H9 (cell line): ENCODE results near the gene MAP3K12. TPM values are rescaled to one million over a fixed set of nuclear protein-coding genes. Genes with fewer than 3 reads are reported as not detected.
A peak's percentile ranks its signal among the peaks of the same experiment; 100 is the strongest.
"Not testable (repeated sequence)": the region's sequence is repeated elsewhere in the genome, so short reads cannot be mapped to it uniquely, and the experiment has no call there.

Experiments
- DNase-seq: peaks from one replicate; pipeline ENCODE4 v3.0.0-alpha.2; 2017
- H2AFZ ChIP-seq: one replicate; pipeline ENCODE4 v1.6.1; 2013; ENCODE audit warnings: mild to moderate bottlenecking, low read length, control low read depth, moderate library complexity
- H2AK5ac ChIP-seq: 2 replicates; pipeline ENCODE4 v1.6.1; 2013; ENCODE audit warnings: low read length, control low read depth, mixed read lengths; ENCODE audit not compliant: insufficient read length
- H2BK120ac ChIP-seq: one replicate; pipeline ENCODE4 v1.6.1; 2013; ENCODE audit warnings: low read depth, mild to moderate bottlenecking, low read length, control low read depth, inconsistent platforms; ENCODE audit not compliant: poor library complexity, severe bottlenecking
- H2BK12ac ChIP-seq: 2 replicates; pipeline ENCODE4 v1.6.1; 2013; ENCODE audit warnings: low read length, control low read depth, mixed read lengths, low read depth; ENCODE audit not compliant: insufficient read length
- H2BK15ac ChIP-seq: 2 replicates; pipeline ENCODE4 v1.6.1; 2013; ENCODE audit warnings: low read depth, low read length, control low read depth
- H2BK20ac ChIP-seq: one replicate; pipeline ENCODE4 v1.6.1; 2013; ENCODE audit warnings: low read depth, mild to moderate bottlenecking, low read length, control low read depth, inconsistent platforms; ENCODE audit not compliant: poor library complexity, severe bottlenecking
- H2BK5ac ChIP-seq: 2 replicates; pipeline ENCODE4 v1.6.1; 2013; ENCODE audit warnings: low read length, control low read depth, mixed read lengths; ENCODE audit not compliant: insufficient read length
- H3K14ac ChIP-seq: 2 replicates; pipeline ENCODE4 v1.6.1; 2013; ENCODE audit warnings: low read length, control low read depth; ENCODE audit not compliant: insufficient read depth
- H3K18ac ChIP-seq: 2 replicates; pipeline ENCODE4 v1.6.1; 2013; ENCODE audit warnings: low read depth, mild to moderate bottlenecking, mixed read lengths, low read length, control low read depth; ENCODE audit not compliant: insufficient read length
- H3K23ac ChIP-seq: 2 replicates; pipeline ENCODE4 v1.6.1; 2013; ENCODE audit warnings: low read length, control low read depth, mixed read lengths, low read depth; ENCODE audit not compliant: insufficient read length
- H3K23me2 ChIP-seq: 2 replicates; pipeline ENCODE4 v1.6.1; 2013; ENCODE audit warnings: low read depth, mild to moderate bottlenecking, mixed read lengths, low read length, control low read depth; ENCODE audit not compliant: insufficient read length, poor library complexity, severe bottlenecking
- H3K27ac ChIP-seq: 2 replicates; pipeline ENCODE4 v1.5.1; 2013; ENCODE audit warnings: low read length, control low read depth, mixed read lengths, low read depth; ENCODE audit not compliant: insufficient read length
- H3K27me3 ChIP-seq: 2 replicates; pipeline ENCODE4 v1.6.1; 2013; ENCODE audit warnings: low read length, control low read depth, inconsistent platforms; ENCODE audit not compliant: insufficient read depth
- H3K4ac ChIP-seq: 2 replicates; pipeline ENCODE4 v1.6.1; 2013; ENCODE audit warnings: low read depth, mild to moderate bottlenecking, control low read depth, inconsistent platforms, low read length, moderate library complexity
- H3K4me1 ChIP-seq: 2 replicates; pipeline ENCODE4 v1.6.1; 2013; ENCODE audit warnings: low read length, control low read depth, inconsistent platforms; ENCODE audit not compliant: insufficient read depth
- H3K4me2 ChIP-seq: 2 replicates; pipeline ENCODE4 v1.6.1; 2013; ENCODE audit warnings: low read length, control low read depth, mixed read lengths; ENCODE audit not compliant: insufficient read length, insufficient read depth
- H3K56ac ChIP-seq: 2 replicates; pipeline ENCODE4 v1.6.1; 2013; ENCODE audit warnings: low read depth, mild to moderate bottlenecking, mixed read lengths, low read length, control low read depth; ENCODE audit not compliant: insufficient read length
- H3K79me1 ChIP-seq: 2 replicates; pipeline ENCODE4 v1.6.1; 2013; ENCODE audit warnings: low read depth, mild to moderate bottlenecking, moderate library complexity, low read length, control low read depth, inconsistent platforms; ENCODE audit not compliant: insufficient read depth, poor library complexity, severe bottlenecking
- H3K79me2 ChIP-seq: 2 replicates; pipeline ENCODE4 v1.6.1; 2013; ENCODE audit warnings: low read length, control low read depth, inconsistent platforms; ENCODE audit not compliant: insufficient read depth
- H3K9ac ChIP-seq: 2 replicates; pipeline ENCODE4 v1.6.1; 2013; ENCODE audit warnings: low read length, control low read depth, mixed read lengths; ENCODE audit not compliant: insufficient read length; ENCODE audit errors: extremely low read depth
- H3K9me3 ChIP-seq: one replicate; pipeline ENCODE4 v1.6.1; 2013; ENCODE audit warnings: low read depth, low read length, inconsistent platforms; ENCODE audit not compliant: control insufficient read depth
- H3T11ph ChIP-seq: one replicate; pipeline ENCODE4 v1.6.1; 2013; ENCODE audit warnings: mild to moderate bottlenecking, low read length, control low read depth, inconsistent platforms
- H4K20me1 ChIP-seq: one replicate; pipeline ENCODE4 v1.6.1; 2013; ENCODE audit not compliant: control insufficient read depth, insufficient read length, insufficient read depth
- H4K5ac ChIP-seq: 2 replicates; pipeline ENCODE4 v1.6.1; 2013; ENCODE audit warnings: low read depth, mild to moderate bottlenecking, mixed read lengths, low read length, control low read depth; ENCODE audit not compliant: insufficient read length
- H4K8ac ChIP-seq: replicated peaks from 2 replicates; pipeline ENCODE4 v1.6.1; 2013; ENCODE audit warnings: low read length, control low read depth, mixed read lengths, low read depth; ENCODE audit not compliant: insufficient read length
- H4K91ac ChIP-seq: 2 replicates; pipeline ENCODE4 v1.6.1; 2013; ENCODE audit warnings: low read depth, mild to moderate bottlenecking, moderate library complexity, mixed read lengths, low read length, control low read depth; ENCODE audit not compliant: insufficient read length
- H3K27ac Mint-ChIP-seq, 3 experiments: 2 replicates in 2 of 3; 3 replicates in 1 of 3; pipeline ENCODE4 v1.8.0; 2020 to 2021; ENCODE audit warnings: mixed read lengths in 3 of 3, mild to moderate bottlenecking in 1 of 3, moderate library complexity in 1 of 3
- H3K27me3 Mint-ChIP-seq: 2 replicates; pipeline ENCODE4 v1.8.0; 2021; ENCODE audit warnings: low read depth, mild to moderate bottlenecking, moderate library complexity, mixed read lengths
- H3K36me3 Mint-ChIP-seq, 3 experiments: 2 replicates in 2 of 3; 3 replicates in 1 of 3; pipeline ENCODE4 v1.8.0; 2020 to 2021; ENCODE audit warnings: low read depth in 3 of 3, mixed read lengths in 3 of 3; ENCODE audit not compliant: insufficient read depth in 1 of 3
- H3K4me1 Mint-ChIP-seq, 2 experiments: 2 replicates each; pipeline ENCODE4 v1.8.0; 2020; ENCODE audit warnings: mixed read lengths in 2 of 2
- H3K4me3 Mint-ChIP-seq, 2 experiments: 2 replicates in 1 of 2; 3 replicates in 1 of 2; pipeline ENCODE4 v1.8.0; 2020 to 2021; ENCODE audit warnings: mild to moderate bottlenecking in 2 of 2, mixed read lengths in 2 of 2, moderate library complexity in 1 of 2
- H3K9me3 Mint-ChIP-seq, 2 experiments: 2 replicates in 1 of 2; 3 replicates in 1 of 2; pipeline ENCODE4 v1.8.0; 2020; ENCODE audit warnings: mild to moderate bottlenecking in 2 of 2, mixed read lengths in 2 of 2, moderate library complexity in 1 of 2
- CTCF ChIP-seq: fragments of 200-600 bp; sonication (generic); conservative IDR thresholded peaks from 3 replicates; pipeline ENCODE4 v1.8.0; 2021; ENCODE audit warnings: antibody characterized with exemption, mild to moderate bottlenecking
- WGBS: extraction: QIAGEN DNeasy Blood & Tissue Kit; methylation state at CpG from one replicate; pipeline ENCODE4 v1.1.7; 2013; ENCODE audit warnings: missing lambda C conversion rate, low lambda C conversion rate, mixed read lengths; ENCODE audit not compliant: insufficient read length; ENCODE audit errors: extremely low coverage; 5-methylcytosine and 5-hydroxymethylcytosine counted together
- total RNA-seq: library from RNA; stranded (reverse); gene quantifications from 2 replicates; pipeline ENCODE4 v1.2.1, GENCODE V29; 2021

The MAP3K12 gene
- total RNA-seq, 1 experiment from 2014 or later: 22.3 TPM

DNA sequence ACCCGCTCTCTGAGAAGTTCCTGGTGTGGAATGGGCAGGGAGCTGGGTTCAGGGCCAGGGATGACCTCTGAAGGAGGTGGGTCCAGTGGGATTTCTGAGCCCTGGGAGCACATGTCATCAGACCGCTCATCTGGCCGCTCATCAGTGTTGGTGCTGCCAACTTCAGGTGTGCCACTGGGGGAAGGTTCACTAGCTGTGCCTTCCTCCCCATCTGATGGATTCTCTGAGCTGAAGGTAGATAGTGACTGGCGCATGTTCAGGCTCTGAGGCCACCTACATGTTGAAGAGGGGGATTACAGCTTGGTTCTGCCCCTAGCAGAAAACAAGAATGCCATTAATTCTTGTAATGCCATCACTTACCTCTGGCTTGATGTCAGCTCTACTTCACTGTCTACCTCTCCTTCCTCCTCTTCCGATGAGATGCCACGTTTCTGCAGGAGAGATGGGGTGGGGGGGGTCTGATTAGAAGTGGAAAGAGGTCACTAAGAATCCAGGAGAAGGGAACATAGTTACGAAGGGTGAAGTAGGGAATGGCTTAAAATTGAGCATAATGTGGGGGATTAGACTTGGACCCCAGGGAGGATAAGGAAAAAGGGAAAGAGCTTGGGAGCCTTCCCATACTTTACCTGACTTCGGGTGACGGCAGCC lies 17.2 kb downstream of the MAP3K12 start:
- TF ChIP-seq CTCF: peak; percentile 58
- no peak overlapping the region for H3K27ac ChIP-seq
- H3K9me3 Mint-ChIP-seq: no peaks in the 10 kb centered on the region
- no peaks in the 10 kb centered on the region for H3K79me2 ChIP-seq
- H4K91ac ChIP-seq: no peak overlapping the region
- no peak overlapping the region for H3K4me2 ChIP-seq
- no peak overlapping the region for H2BK120ac ChIP-seq
- H3K14ac ChIP-seq: no peak overlapping the region
- no peaks in the 10 kb centered on the region for H3K4me1 ChIP-seq
- no peak overlapping the region for H2BK20ac ChIP-seq
- no peak overlapping the region for H2BK15ac ChIP-seq
- H3K9ac ChIP-seq: no peak overlapping the region
- no peak overlapping the region for H3K18ac ChIP-seq
- H3K4me3 Mint-ChIP-seq: no peak overlapping the region
- no peaks in the 10 kb centered on the region for H4K20me1 ChIP-seq
- H3K23me2 ChIP-seq: no peaks in the 10 kb centered on the region
- no peaks in the 10 kb centered on the region for H3K79me1 ChIP-seq
- no peak overlapping the region for H3K23ac ChIP-seq
- H2BK5ac ChIP-seq: no peak overlapping the region
- no peak overlapping the region for H3T11ph ChIP-seq
- no peaks in the 10 kb centered on the region for H3K27me3 ChIP-seq
- no peak overlapping the region for H4K5ac ChIP-seq
- no peak overlapping the region for H3K56ac ChIP-seq
- H3K4me1 Mint-ChIP-seq: peaks cover 20 to 36% of the 10 kb centered on the region in 2 experiments
- no CpG with 5 or more reads among the region's 9 CpGs for WGBS
- H3K27ac Mint-ChIP-seq: peak overlapping the region; percentile 23 to 92 (median 80); a peak in 5 of 7 replicates
- H4K8ac ChIP-seq: no peak overlapping the region
- H2BK12ac ChIP-seq: no peak overlapping the region
- peaks cover 1% of the 10 kb centered on the region; the same call in 1 of the 2 replicates for H3K27me3 Mint-ChIP-seq
- peak; percentile 72 for DNase-seq
- H3K4ac ChIP-seq: no peak overlapping the region
- H3K36me3 Mint-ChIP-seq: peaks cover 42 to 85% (median 81%) of the 10 kb centered on the region in 3 experiments
- no peak overlapping the region for H2AK5ac ChIP-seq
- H2AFZ ChIP-seq: no peak overlapping the region
- H3K9me3 ChIP-seq: no peaks in the 10 kb centered on the region

GRCh38 chr12:53481458-53481857 lies 17.8 kb downstream of the MAP3K12 start:
- no CpG with 5 or more reads among the region's 6 CpGs for WGBS
- not testable (repeated sequence) for H3K4me1 ChIP-seq

More at GRCh38 chr12:53481458-53481857, 17.8 kb downstream of the MAP3K12 start:
- not testable (repeated sequence) for H3K14ac ChIP-seq, H3K27me3 Mint-ChIP-seq, H3K9ac ChIP-seq, H2BK12ac ChIP-seq, H4K8ac ChIP-seq, H2AFZ ChIP-seq, H3K27me3 ChIP-seq, H3K79me2 ChIP-seq, H3K4me3 Mint-ChIP-seq, H3K56ac ChIP-seq, H2BK20ac ChIP-seq, H2AK5ac ChIP-seq, H3K23me2 ChIP-seq, H3K23ac ChIP-seq, H4K5ac ChIP-seq, H2BK120ac ChIP-seq, H4K91ac ChIP-seq, H2BK5ac ChIP-seq, H3K27ac ChIP-seq, H2BK15ac ChIP-seq, H3K79me1 ChIP-seq, H3K18ac ChIP-seq, H3T11ph ChIP-seq, DNase-seq, H3K9me3 ChIP-seq, H3K4ac ChIP-seq, H3K9me3 Mint-ChIP-seq, H3K4me2 ChIP-seq, H4K20me1 ChIP-seq
- H3K4me1 Mint-ChIP-seq: peaks cover 26 to 43% of the 10 kb centered on the region in 2 experiments
- peaks cover 48 to 87% (median 84%) of the 10 kb centered on the region in 3 experiments for H3K36me3 Mint-ChIP-seq
- H3K27ac Mint-ChIP-seq: peak overlapping the region in 2 of 3 experiments; percentile 91 to 92; a peak in 4 of 7 replicates
